Measurements from ENCODE around the gene GPATCH4. TPM values are rescaled to one million over a fixed set of nuclear protein-coding genes. Genes with fewer than 3 reads are reported as not detected.

GPATCH4 gene
- total RNA-seq, 2 experiments from 2014 or later, result 33.3 to 51.6 TPM

GRCh38 chr1:156599811-156600210 lies 1.5 kb downstream of the GPATCH4 start:
- H3K79me2 ChIP-seq (ENCODE audit: insufficient read depth, low read depth, low read length), result peaks cover 40% of the 10 kb centered on the region
- H3K4me3 ChIP-seq (ENCODE audit: low read depth, low read length, poor library complexity, severe bottlenecking), result peak overlapping the region; percentile 78
- H3K4me2 ChIP-seq (ENCODE audit: low read length), result peak overlapping the region; percentile 91
- peak; percentile 77 for DNase-seq (ENCODE audit: low spot score)
- intact Hi-C loops (cut with micrococcal nuclease; ENCODE audit: unreplicated experiment), result no loop called here
- no TSS peak for BruUV-seq (replicated peaks)
- no peak overlapping the region for H2AFZ ChIP-seq (ENCODE audit: low read length)
- CTCF ChIA-PET (ENCODE audit: unreplicated experiment), result interaction anchor here (0.6 to 1.2 kb wide), 3 partner anchors 9 to 126 kb away, joined by 3 read pairs; partner anchors contain the start of gene NAXE
- TF ChIP-seq CTCF (conservative IDR thresholded peaks at IDR 0.05; ENCODE audit: low read length), result peak; percentile 62
- TF ChIP-seq EZH2phosphoT487 (IDR thresholded peaks at IDR 0.05; ENCODE audit: borderline replicate concordance, low read depth, low read length), result no peak
- POLR2A ChIA-PET, result interaction anchor here (0.7 to 4.7 kb wide), 6 partner anchors 8 to 731 kb away, joined by 3 to 27 read pairs (median 4); partner anchors contain the start of genes MEF2D and NAXE
- no peaks in the 10 kb centered on the region for H3K9me2 ChIP-seq (ENCODE audit: insufficient read depth, low read length)
- H3K9me3 ChIP-seq (ENCODE audit: low read length), result no peaks in the 10 kb centered on the region
- no peaks in the 10 kb centered on the region for H4K20me1 ChIP-seq (ENCODE audit: insufficient read depth, low read length)
- peaks cover 26% of the 10 kb centered on the region for H3K4me1 ChIP-seq (ENCODE audit: insufficient read depth, low read length, poor library complexity, severe bottlenecking)
- peak overlapping the region; percentile 69 for H3K27ac ChIP-seq (ENCODE audit: low read depth, low read length, poor library complexity, severe bottlenecking)
- H3K36me3 ChIP-seq (ENCODE audit: insufficient read depth, low read length), result peaks cover 50% of the 10 kb centered on the region

GRCh38 chr1:156598731-156599432 lies 2.4 kb downstream of the GPATCH4 start:
- H3K36me3 ChIP-seq (ENCODE audit: insufficient read depth, low read length), result peaks cover 59% of the 10 kb centered on the region
- H3K9me3 ChIP-seq (ENCODE audit: low read length), result no peaks in the 10 kb centered on the region
- no peaks in the 10 kb centered on the region for H3K9me2 ChIP-seq (ENCODE audit: insufficient read depth, low read length)
- TF ChIP-seq EZH2phosphoT487 (IDR thresholded peaks at IDR 0.05; ENCODE audit: borderline replicate concordance, low read depth, low read length) (no peak), CTCF (conservative IDR thresholded peaks at IDR 0.05; ENCODE audit: low read length) (no peak)
- peaks cover 40% of the 10 kb centered on the region for H3K79me2 ChIP-seq (ENCODE audit: insufficient read depth, low read depth, low read length)
- H3K27ac ChIP-seq (ENCODE audit: low read depth, low read length, poor library complexity, severe bottlenecking), result no peak overlapping the region
- no peak for DNase-seq (ENCODE audit: low spot score)
- H3K4me2 ChIP-seq (ENCODE audit: low read length), result peak overlapping the region; percentile 91
- no peak overlapping the region for H2AFZ ChIP-seq (ENCODE audit: low read length)
- BruUV-seq (replicated peaks), result no TSS peak
- intact Hi-C loops (cut with micrococcal nuclease; ENCODE audit: unreplicated experiment), result no loop called here
- POLR2A ChIA-PET, result interaction anchor here (0.5 to 4.7 kb wide), 4 partner anchors 7 to 213 kb away, joined by 3 to 27 read pairs (median 4); partner anchors contain the start of genes MEF2D and NAXE
- H3K4me3 ChIP-seq (ENCODE audit: low read depth, low read length, poor library complexity, severe bottlenecking), result no peak overlapping the region
- H4K20me1 ChIP-seq (ENCODE audit: insufficient read depth, low read length), result no peaks in the 10 kb centered on the region
- peaks cover 26% of the 10 kb centered on the region for H3K4me1 ChIP-seq (ENCODE audit: insufficient read depth, low read length, poor library complexity, severe bottlenecking)
- CTCF ChIA-PET (ENCODE audit: unreplicated experiment), result interaction anchor here (0.5 to 0.6 kb wide), 2 partner anchors 10 to 25 kb away, joined by 3 read pairs; no protein-coding TSS in a partner anchor

GRCh38 chr1:156598125-156598524 lies 3.2 kb downstream of the GPATCH4 start:
- peaks cover 66% of the 10 kb centered on the region for H3K36me3 ChIP-seq (ENCODE audit: insufficient read depth, low read length)
- H2AFZ ChIP-seq (ENCODE audit: low read length), result no peak overlapping the region
- H3K9me2 ChIP-seq (ENCODE audit: insufficient read depth, low read length), result no peaks in the 10 kb centered on the region
- H3K9me3 ChIP-seq (ENCODE audit: low read length), result no peaks in the 10 kb centered on the region
- ChIA-PET POLR2A (no interaction called here), CTCF (ENCODE audit: unreplicated experiment) (interaction anchor here (0.5 kb wide), 1 partner anchor 24 kb away, joined by 3 read pairs; no protein-coding TSS in a partner anchor)
- DNase-seq (ENCODE audit: low spot score), result no peak
- TF ChIP-seq CTCF (conservative IDR thresholded peaks at IDR 0.05; ENCODE audit: low read length) (no peak), EZH2phosphoT487 (IDR thresholded peaks at IDR 0.05; ENCODE audit: borderline replicate concordance, low read depth, low read length) (no peak)
- H3K4me3 ChIP-seq (ENCODE audit: low read depth, low read length, poor library complexity, severe bottlenecking), result no peak overlapping the region
- intact Hi-C loops (cut with micrococcal nuclease; ENCODE audit: unreplicated experiment), result no loop called here
- no peaks in the 10 kb centered on the region for H4K20me1 ChIP-seq (ENCODE audit: insufficient read depth, low read length)
- H3K79me2 ChIP-seq (ENCODE audit: insufficient read depth, low read depth, low read length), result peaks cover 40% of the 10 kb centered on the region
- no peak overlapping the region for H3K4me2 ChIP-seq (ENCODE audit: low read length)
- H3K4me1 ChIP-seq (ENCODE audit: insufficient read depth, low read length, poor library complexity, severe bottlenecking), result peaks cover 32% of the 10 kb centered on the region
- no peak overlapping the region for H3K27ac ChIP-seq (ENCODE audit: low read depth, low read length, poor library complexity, severe bottlenecking)
- BruUV-seq (replicated peaks), result no TSS peak
